CMK (cell line): ENCODE measurements around the gene SOCS4.
"Not testable (repeated sequence)": the region's sequence is repeated elsewhere in the genome, so short reads cannot be mapped to it uniquely, and the experiment has no call there.

Experiments used
- DNase-seq: peaks from one replicate; pipeline ENCODE4 v3.0.0-alpha.2; 2010; ENCODE audit warnings: low read depth

SOCS4 gene

GRCh38 chr14:55052269-55052930, 25.4 kb downstream of the SOCS4 start:
- DNase-seq: no peak

GRCh38 chr14:55053018-55053417, 26.0 kb downstream of the SOCS4 start:
- DNase-seq: no peak

GRCh38 chr14:55053500-55053899, 26.5 kb downstream of the SOCS4 start:
- no peak for DNase-seq

GRCh38 chr14:55054098-55054497, 27.1 kb downstream of the SOCS4 start:
- no peak for DNase-seq

- no peak for DNase-seq
These were observed 30.9 kb downstream of the SOCS4 start for GRCh38 chr14:55057919-55058318.

- no peak for DNase-seq
These were observed 32.3 kb downstream of the SOCS4 start for GRCh38 chr14:55059333-55059732.

GRCh38 chr14:55062517-55063351, 35.7 kb downstream of the SOCS4 start:
- DNase-seq: no peak

GRCh38 chr14:55064896-55065295, 37.9 kb downstream of the SOCS4 start:
- DNase-seq: not testable (repeated sequence)

- DNase-seq: no peak
These were observed 38.4 kb downstream of the SOCS4 start for GRCh38 chr14:55065411-55065810.

- DNase-seq: no peak
These were observed 39.2 kb downstream of the SOCS4 start for GRCh38 chr14:55066223-55066622.

GRCh38 chr14:55070981-55071411, 44.0 kb downstream of the SOCS4 start:
- DNase-seq: no peak

- DNase-seq: no peak
These were observed 45.0 kb downstream of the SOCS4 start for GRCh38 chr14:55071870-55072640.

GRCh38 chr14:55073856-55074255, 46.8 kb downstream of the SOCS4 start:
- DNase-seq: no peak

- no peak for DNase-seq
These were observed 47.6 kb downstream of the SOCS4 start for GRCh38 chr14:55074662-55075061.

GRCh38 chr14:55075628-55076175, 48.7 kb downstream of the SOCS4 start:
- DNase-seq: no peak

GRCh38 chr14:55077170-55078151, 50.4 kb downstream of the SOCS4 start:
- DNase-seq: no peak

- DNase-seq: not testable (repeated sequence)
These were observed 52.9 kb downstream of the SOCS4 start for GRCh38 chr14:55079961-55080360.

- no peak for DNase-seq
These were observed 57.5 kb downstream of the SOCS4 start for GRCh38 chr14:55084401-55085059.

GRCh38 chr14:55085060-55085660, 58.1 kb downstream of the SOCS4 start:
- no peak for DNase-seq

- DNase-seq: no peak
These were observed 59.9 kb downstream of the SOCS4 start for GRCh38 chr14:55086938-55087337.
